Panc1 (cell line): ENCODE results near the gene KIFC3. TPM values are rescaled to one million over a fixed set of nuclear protein-coding genes. Genes with fewer than 3 reads are reported as not detected.

Experiments used
- ATAC-seq: fragments of 200-7000 bp; cut with Tn5 transposase; 2 replicates; pipeline ENCODE4 v1.9.1; 2020; ENCODE audit warnings: mild to moderate bottlenecking, moderate library complexity
- BruUV-seq: library from RNA; stranded (reverse); fragments of 400-500 nt; replicated peaks from 2 replicates; lab custom pipeline; 2021; lab: Mats Ljungman, UMichigan
- CTCF ChIA-PET: fragments of 300-600 bp; sonication (Branson Sonifier 250); formaldehyde crosslinking; loops from one replicate; lab custom pipeline; 2022; ENCODE audit warnings: antibody characterized with exemption; lab: Charles Lee
- POLR2A ChIA-PET: fragments of 300-600 bp; sonication (Branson Sonifier 250); formaldehyde crosslinking; loops from one replicate; lab custom pipeline; 2022; ENCODE audit warnings: antibody characterized with exemption; lab: Charles Lee
- DNase-seq: peaks from one replicate; pipeline ENCODE4 v3.0.0-alpha.2; 2010; ENCODE audit warnings: low read depth, low spot score
- H3K27ac ChIP-seq: 2 replicates; pipeline ENCODE4 v1.5.1; 2011; ENCODE audit warnings: mild to moderate bottlenecking, low read length, inconsistent platforms
- H3K27me3 ChIP-seq: fragments of 200-500 bp; sonication (Bioruptor generic); 2 replicates; pipeline ENCODE4 v1.6.0; 2014; ENCODE audit warnings: low read length, inconsistent platforms; ENCODE audit not compliant: control insufficient read depth, insufficient read depth
- H3K36me3 ChIP-seq: fragments of 200-500 bp; sonication (Bioruptor generic); 2 replicates; pipeline ENCODE4 v1.5.1; 2014; ENCODE audit warnings: inconsistent platforms, mild to moderate bottlenecking, low read length, moderate library complexity; ENCODE audit not compliant: control insufficient read depth, insufficient read depth
- H3K4me1 ChIP-seq: 2 replicates; pipeline ENCODE4 v1.5.1; 2011; ENCODE audit warnings: inconsistent platforms, mild to moderate bottlenecking, low read length, moderate library complexity; ENCODE audit not compliant: control insufficient read depth, insufficient read depth
- H3K4me3 ChIP-seq, 2 experiments: 2 replicates each; pipeline ENCODE4 v1.5.1; 2011 to 2012; ENCODE audit warnings: low read depth in 2 of 2, low read length in 2 of 2, mild to moderate bottlenecking in 2 of 2, inconsistent platforms in 1 of 2, moderate library complexity in 1 of 2
- H3K9me3 ChIP-seq: fragments of 200-500 bp; sonication (Bioruptor generic); 2 replicates; pipeline ENCODE4 v1.5.1; 2014; ENCODE audit warnings: low read depth, mild to moderate bottlenecking, inconsistent platforms, low read length, moderate library complexity; ENCODE audit not compliant: control insufficient read depth, insufficient read depth
- POLR2AphosphoS5 ChIP-seq: IDR thresholded peaks from 2 replicates; pipeline ENCODE4 v1.6.1; 2012; ENCODE audit warnings: mild to moderate bottlenecking, low read depth, low read length, moderate library complexity
- SIN3A ChIP-seq: IDR thresholded peaks from 2 replicates; pipeline ENCODE4 v1.6.1; 2012; ENCODE audit warnings: low read depth, mild to moderate bottlenecking, low read length, moderate library complexity, borderline replicate concordance; ENCODE audit not compliant: insufficient read depth
- TCF7L2 ChIP-seq: IDR thresholded peaks from 2 replicates; pipeline ENCODE4 v1.6.1; 2011; ENCODE audit warnings: mild to moderate bottlenecking, low read depth, low read length, inconsistent platforms
- in situ Hi-C: cut with HindIII; loops from 2 replicates; pipeline ENCODE4 v1.10.0; 2016; ENCODE audit warnings: low sequenced_read_pairs, low pct_unique_long_range_greater_than_20kb
- intact Hi-C: fragments of 100-400 bp; cut with micrococcal nuclease; formaldehyde crosslinking; loops from one replicate; pipeline ENCODE4 v1.10.0; 2022; ENCODE audit not compliant: unreplicated experiment
- total RNA-seq: library from RNA; stranded (reverse); gene quantifications from one replicate; pipeline ENCODE4 v1.2.1, GENCODE V29; 2021; ENCODE audit not compliant: unreplicated experiment
- TF ChIP-seq, protein P1 (sequence below): fragments of 450-650 bp; IDR thresholded peaks from 2 replicates; pipeline ENCODE4 v1.5.1; 2017; ENCODE audit warnings: mild to moderate bottlenecking
- TF ChIP-seq, protein P2 (sequence below), 2 experiments: IDR thresholded peaks; 2 replicates each; pipeline ENCODE4 v1.6.1; 2011 to 2012; ENCODE audit warnings: low read depth in 2 of 2, control low read depth in 1 of 2, low read length in 1 of 2, mild to moderate bottlenecking in 1 of 2, moderate library complexity in 1 of 2; ENCODE audit not compliant: insufficient read depth in 1 of 2

The KIFC3 gene
- total RNA-seq, 1 experiment from 2014 or later, result 51.5 TPM

DNA sequence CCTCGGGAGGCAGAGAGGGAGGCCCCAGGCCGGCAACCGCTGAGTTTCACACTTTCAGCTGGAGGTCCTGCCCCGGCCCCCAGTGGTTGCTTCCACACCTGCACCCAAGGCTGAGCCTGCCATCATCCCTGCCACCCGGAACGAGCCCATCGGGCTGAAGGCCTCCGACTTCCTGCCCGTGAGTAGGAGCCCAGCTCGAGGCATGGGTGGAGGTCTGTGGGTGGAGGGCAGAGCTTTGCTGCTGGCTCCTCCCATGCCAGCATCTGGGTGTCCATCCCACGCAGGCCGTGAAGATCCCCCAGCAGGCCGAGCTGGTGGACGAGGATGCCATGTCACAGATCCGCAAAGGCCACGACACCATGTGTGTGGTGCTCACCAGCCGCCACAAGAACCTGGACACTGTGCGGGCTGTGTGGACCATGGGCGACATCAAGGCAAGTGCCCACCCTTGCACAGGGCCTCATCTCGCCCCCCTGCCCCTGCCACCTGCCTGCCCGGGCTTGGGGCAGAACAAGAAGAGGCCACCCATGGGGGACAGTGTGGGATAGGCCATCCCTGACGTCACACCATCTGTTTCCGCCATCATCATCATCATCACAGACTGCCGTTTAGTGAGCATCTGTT lies 47.1 kb downstream of the KIFC3 start:
- Histone ChIP-seq H3K9me3 (no peaks in the 10 kb centered on the region), H3K36me3 (no peaks in the 10 kb centered on the region), H3K27ac (no peak overlapping the region), H3K4me1 (no peaks in the 10 kb centered on the region), H3K27me3 (no peaks in the 10 kb centered on the region), H3K4me3 (no peak overlapping the region)
- POLR2A ChIA-PET, result no interaction called here
- in situ Hi-C loops, result no loop called here
- intact Hi-C loops, result loop anchor here (10.0 kb wide), 1 partner anchor 250 kb away; the partner anchor contains the start of genes USB1 and ZNF319
- no TSS peak for BruUV-seq
- ATAC-seq, result no peak
- TF ChIP-seq TCF7L2, result no peak
- TF ChIP-seq, protein P1, sequence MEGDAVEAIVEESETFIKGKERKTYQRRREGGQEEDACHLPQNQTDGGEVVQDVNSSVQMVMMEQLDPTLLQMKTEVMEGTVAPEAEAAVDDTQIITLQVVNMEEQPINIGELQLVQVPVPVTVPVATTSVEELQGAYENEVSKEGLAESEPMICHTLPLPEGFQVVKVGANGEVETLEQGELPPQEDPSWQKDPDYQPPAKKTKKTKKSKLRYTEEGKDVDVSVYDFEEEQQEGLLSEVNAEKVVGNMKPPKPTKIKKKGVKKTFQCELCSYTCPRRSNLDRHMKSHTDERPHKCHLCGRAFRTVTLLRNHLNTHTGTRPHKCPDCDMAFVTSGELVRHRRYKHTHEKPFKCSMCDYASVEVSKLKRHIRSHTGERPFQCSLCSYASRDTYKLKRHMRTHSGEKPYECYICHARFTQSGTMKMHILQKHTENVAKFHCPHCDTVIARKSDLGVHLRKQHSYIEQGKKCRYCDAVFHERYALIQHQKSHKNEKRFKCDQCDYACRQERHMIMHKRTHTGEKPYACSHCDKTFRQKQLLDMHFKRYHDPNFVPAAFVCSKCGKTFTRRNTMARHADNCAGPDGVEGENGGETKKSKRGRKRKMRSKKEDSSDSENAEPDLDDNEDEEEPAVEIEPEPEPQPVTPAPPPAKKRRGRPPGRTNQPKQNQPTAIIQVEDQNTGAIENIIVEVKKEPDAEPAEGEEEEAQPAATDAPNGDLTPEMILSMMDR, result no peak
- no peak for TF ChIP-seq POLR2AphosphoS5
- no peak for TF ChIP-seq SIN3A
- TF ChIP-seq, protein P2, sequence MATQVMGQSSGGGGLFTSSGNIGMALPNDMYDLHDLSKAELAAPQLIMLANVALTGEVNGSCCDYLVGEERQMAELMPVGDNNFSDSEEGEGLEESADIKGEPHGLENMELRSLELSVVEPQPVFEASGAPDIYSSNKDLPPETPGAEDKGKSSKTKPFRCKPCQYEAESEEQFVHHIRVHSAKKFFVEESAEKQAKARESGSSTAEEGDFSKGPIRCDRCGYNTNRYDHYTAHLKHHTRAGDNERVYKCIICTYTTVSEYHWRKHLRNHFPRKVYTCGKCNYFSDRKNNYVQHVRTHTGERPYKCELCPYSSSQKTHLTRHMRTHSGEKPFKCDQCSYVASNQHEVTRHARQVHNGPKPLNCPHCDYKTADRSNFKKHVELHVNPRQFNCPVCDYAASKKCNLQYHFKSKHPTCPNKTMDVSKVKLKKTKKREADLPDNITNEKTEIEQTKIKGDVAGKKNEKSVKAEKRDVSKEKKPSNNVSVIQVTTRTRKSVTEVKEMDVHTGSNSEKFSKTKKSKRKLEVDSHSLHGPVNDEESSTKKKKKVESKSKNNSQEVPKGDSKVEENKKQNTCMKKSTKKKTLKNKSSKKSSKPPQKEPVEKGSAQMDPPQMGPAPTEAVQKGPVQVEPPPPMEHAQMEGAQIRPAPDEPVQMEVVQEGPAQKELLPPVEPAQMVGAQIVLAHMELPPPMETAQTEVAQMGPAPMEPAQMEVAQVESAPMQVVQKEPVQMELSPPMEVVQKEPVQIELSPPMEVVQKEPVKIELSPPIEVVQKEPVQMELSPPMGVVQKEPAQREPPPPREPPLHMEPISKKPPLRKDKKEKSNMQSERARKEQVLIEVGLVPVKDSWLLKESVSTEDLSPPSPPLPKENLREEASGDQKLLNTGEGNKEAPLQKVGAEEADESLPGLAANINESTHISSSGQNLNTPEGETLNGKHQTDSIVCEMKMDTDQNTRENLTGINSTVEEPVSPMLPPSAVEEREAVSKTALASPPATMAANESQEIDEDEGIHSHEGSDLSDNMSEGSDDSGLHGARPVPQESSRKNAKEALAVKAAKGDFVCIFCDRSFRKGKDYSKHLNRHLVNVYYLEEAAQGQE (IDR thresholded peaks at IDR 0.05; ENCODE audit: insufficient read depth in 1 of 2, low read depth in 2 of 2, low read length in 1 of 2), result no peak
- no peak for DNase-seq
- CTCF ChIA-PET, result no interaction called here

DNA sequence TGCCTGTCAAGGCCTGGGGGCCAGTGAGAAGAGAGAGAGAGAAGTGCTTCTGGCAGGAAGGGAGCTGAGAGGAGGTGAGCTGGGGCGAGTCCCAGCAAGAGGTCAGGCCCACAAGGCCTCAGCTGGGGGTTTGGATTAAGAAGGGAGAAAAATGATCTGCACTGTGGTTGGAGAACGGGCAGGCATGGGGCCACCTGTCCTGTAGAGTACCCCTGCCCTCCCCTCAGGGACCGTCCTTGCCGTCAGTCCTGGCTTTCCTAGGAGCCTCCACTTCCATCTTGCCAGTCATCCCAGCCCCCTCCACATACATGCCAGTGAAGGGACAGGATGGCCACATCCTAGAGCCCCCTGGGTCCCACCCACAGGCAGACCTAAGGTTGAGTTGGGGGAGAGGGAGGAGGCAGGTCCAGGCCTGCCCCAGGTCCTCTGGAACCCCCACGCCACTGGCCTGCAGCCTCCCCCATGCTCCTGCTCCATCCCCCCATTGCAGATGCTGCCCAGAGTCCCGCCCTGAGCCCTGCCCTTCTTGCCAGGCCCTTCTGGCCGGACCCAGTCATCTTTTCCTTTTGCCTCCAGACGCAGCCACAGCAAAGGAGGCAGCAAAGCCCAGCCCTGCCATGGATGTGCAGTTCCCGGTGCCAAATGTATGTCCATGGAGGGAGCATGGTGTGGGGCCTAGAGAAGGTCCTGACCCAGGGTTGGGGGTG lies 47.8 kb downstream of the KIFC3 start:
- intact Hi-C loops, result loop anchor here (10.0 kb wide), 1 partner anchor 250 kb away; the partner anchor contains the start of genes USB1 and ZNF319
- H3K27ac ChIP-seq, result no peak overlapping the region
- no peaks in the 10 kb centered on the region for H3K36me3 ChIP-seq
- DNase-seq (no peak), ATAC-seq (no peak)
- in situ Hi-C loops, result no loop called here
- BruUV-seq, result no TSS peak
- H3K27me3 ChIP-seq, result no peaks in the 10 kb centered on the region
- POLR2A ChIA-PET, result no interaction called here
- H3K4me3 ChIP-seq, result no peak overlapping the region
- H3K9me3 ChIP-seq, result no peaks in the 10 kb centered on the region
- H3K4me1 ChIP-seq, result no peaks in the 10 kb centered on the region
- no peak for TF ChIP-seq SIN3A
- TF ChIP-seq, protein P2 (IDR thresholded peaks at IDR 0.05; ENCODE audit: insufficient read depth in 1 of 2, low read depth in 2 of 2, low read length in 1 of 2), result no peak
- no peak for TF ChIP-seq TCF7L2
- TF ChIP-seq, protein P1, result no peak
- no peak for TF ChIP-seq POLR2AphosphoS5
- CTCF ChIA-PET, result no interaction called here
